Measurements from ENCODE around the gene HERC6. TPM values are rescaled to one million over a fixed set of nuclear protein-coding genes. Genes with fewer than 3 reads are reported as not detected.

The HERC6 gene
- total and polyA plus RNA-seq, 2 of the 8 experiments (the other 6 are each of a cell fraction or from before 2014, with no cell fraction given), result 3.7 to 3.8 TPM

GRCh38 chr4:88341227-88342192, 37.1 kb upstream of the HERC6 start (continued):
- TF ChIP-seq, protein P1, sequence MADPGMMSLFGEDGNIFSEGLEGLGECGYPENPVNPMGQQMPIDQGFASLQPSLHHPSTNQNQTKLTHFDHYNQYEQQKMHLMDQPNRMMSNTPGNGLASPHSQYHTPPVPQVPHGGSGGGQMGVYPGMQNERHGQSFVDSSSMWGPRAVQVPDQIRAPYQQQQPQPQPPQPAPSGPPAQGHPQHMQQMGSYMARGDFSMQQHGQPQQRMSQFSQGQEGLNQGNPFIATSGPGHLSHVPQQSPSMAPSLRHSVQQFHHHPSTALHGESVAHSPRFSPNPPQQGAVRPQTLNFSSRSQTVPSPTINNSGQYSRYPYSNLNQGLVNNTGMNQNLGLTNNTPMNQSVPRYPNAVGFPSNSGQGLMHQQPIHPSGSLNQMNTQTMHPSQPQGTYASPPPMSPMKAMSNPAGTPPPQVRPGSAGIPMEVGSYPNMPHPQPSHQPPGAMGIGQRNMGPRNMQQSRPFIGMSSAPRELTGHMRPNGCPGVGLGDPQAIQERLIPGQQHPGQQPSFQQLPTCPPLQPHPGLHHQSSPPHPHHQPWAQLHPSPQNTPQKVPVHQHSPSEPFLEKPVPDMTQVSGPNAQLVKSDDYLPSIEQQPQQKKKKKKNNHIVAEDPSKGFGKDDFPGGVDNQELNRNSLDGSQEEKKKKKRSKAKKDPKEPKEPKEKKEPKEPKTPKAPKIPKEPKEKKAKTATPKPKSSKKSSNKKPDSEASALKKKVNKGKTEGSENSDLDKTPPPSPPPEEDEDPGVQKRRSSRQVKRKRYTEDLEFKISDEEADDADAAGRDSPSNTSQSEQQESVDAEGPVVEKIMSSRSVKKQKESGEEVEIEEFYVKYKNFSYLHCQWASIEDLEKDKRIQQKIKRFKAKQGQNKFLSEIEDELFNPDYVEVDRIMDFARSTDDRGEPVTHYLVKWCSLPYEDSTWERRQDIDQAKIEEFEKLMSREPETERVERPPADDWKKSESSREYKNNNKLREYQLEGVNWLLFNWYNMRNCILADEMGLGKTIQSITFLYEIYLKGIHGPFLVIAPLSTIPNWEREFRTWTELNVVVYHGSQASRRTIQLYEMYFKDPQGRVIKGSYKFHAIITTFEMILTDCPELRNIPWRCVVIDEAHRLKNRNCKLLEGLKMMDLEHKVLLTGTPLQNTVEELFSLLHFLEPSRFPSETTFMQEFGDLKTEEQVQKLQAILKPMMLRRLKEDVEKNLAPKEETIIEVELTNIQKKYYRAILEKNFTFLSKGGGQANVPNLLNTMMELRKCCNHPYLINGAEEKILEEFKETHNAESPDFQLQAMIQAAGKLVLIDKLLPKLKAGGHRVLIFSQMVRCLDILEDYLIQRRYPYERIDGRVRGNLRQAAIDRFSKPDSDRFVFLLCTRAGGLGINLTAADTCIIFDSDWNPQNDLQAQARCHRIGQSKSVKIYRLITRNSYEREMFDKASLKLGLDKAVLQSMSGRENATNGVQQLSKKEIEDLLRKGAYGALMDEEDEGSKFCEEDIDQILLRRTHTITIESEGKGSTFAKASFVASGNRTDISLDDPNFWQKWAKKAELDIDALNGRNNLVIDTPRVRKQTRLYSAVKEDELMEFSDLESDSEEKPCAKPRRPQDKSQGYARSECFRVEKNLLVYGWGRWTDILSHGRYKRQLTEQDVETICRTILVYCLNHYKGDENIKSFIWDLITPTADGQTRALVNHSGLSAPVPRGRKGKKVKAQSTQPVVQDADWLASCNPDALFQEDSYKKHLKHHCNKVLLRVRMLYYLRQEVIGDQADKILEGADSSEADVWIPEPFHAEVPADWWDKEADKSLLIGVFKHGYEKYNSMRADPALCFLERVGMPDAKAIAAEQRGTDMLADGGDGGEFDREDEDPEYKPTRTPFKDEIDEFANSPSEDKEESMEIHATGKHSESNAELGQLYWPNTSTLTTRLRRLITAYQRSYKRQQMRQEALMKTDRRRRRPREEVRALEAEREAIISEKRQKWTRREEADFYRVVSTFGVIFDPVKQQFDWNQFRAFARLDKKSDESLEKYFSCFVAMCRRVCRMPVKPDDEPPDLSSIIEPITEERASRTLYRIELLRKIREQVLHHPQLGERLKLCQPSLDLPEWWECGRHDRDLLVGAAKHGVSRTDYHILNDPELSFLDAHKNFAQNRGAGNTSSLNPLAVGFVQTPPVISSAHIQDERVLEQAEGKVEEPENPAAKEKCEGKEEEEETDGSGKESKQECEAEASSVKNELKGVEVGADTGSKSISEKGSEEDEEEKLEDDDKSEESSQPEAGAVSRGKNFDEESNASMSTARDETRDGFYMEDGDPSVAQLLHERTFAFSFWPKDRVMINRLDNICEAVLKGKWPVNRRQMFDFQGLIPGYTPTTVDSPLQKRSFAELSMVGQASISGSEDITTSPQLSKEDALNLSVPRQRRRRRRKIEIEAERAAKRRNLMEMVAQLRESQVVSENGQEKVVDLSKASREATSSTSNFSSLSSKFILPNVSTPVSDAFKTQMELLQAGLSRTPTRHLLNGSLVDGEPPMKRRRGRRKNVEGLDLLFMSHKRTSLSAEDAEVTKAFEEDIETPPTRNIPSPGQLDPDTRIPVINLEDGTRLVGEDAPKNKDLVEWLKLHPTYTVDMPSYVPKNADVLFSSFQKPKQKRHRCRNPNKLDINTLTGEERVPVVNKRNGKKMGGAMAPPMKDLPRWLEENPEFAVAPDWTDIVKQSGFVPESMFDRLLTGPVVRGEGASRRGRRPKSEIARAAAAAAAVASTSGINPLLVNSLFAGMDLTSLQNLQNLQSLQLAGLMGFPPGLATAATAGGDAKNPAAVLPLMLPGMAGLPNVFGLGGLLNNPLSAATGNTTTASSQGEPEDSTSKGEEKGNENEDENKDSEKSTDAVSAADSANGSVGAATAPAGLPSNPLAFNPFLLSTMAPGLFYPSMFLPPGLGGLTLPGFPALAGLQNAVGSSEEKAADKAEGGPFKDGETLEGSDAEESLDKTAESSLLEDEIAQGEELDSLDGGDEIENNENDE (IDR thresholded peaks at IDR 0.05; ENCODE audit: insufficient replicate concordance, low read length), result no peak
- no peak for TF ChIP-seq HDAC6 (IDR thresholded peaks at IDR 0.05; ENCODE audit: low read depth, low read length)
- no peak for TF ChIP-seq E2F6 (IDR thresholded peaks at IDR 0.05)

Measured in H1 (cell line).